HG03558 (cell line): Measurements from ENCODE around the gene INO80C.
"Not testable (repeated sequence)": the region's sequence is repeated elsewhere in the genome, so short reads cannot be mapped to it uniquely, and the experiment has no call there.

Experiments used
- ATAC-seq: cut with Tn5 transposase; IDR thresholded peaks from one replicate; pipeline ENCODE4 v1.9.1; 2021; ENCODE audit warnings: moderate number of reproducible peaks; ENCODE audit not compliant: unreplicated experiment; ENCODE audit errors: extremely low read depth

The INO80C gene

DNA sequence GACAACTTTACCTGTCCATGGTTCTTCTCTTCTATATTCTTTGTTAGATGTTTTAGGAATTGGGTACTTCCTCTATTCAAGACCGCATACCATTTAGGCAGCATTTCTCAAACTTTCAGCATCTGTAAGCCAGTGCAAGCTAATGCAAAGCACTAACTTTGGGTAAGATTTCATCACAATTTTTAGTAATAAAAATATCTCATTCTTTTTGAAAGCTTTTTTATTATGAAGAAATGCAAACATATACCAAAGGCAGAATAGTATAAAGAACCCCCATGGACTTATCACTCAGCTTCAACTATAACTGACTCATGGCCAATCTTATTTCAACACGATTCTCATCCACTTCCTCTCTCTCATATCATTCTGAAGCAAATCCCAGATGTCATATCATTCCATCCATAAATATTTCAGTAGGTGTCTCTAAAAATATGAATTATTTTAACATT lies 32.9 kb downstream of the INO80C start:
- no peak for ATAC-seq

DNA sequence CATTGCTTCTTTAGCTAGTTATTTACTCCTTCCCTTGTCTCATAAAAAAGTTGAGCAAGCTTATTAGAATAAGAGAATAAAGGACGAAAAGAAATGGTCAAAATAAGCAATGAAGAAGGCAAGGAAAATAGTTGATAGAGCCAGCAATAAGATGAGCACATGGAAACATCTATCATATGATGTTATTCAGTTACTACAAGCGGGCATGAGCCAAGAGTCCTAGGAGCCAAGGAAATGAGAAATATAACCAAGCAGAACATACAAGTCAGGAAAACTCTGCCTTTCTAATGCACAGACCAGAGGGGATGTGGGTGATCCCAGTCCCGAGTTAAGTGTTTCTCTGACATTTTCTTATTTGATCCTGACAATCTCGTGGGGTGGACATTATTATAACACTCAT lies 33.9 kb downstream of the INO80C start:
- no peak for ATAC-seq

DNA sequence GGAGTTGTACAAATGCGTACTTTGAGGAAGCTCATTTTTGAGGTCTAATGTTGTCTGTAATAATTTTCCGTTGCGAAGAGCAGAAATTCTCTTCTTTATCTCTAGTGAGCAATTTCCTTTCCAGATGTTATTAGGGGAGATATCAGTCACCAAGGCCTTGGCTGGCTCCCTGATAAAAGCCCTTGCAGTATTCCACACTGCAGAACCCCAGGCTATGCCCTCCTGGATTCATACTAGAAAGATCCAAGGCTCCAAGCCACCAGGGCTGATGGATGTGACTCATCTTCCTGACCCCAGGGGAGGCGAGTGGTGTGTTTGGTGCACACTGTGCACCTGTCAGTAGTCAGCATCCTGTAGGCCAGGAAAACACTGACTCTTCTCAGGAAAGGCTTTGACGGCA lies 34.7 kb downstream of the INO80C start:
- ATAC-seq, result no peak

- no peak for ATAC-seq
Observed at GRCh38 chr18:35460736-35461161, 37.0 kb downstream of the INO80C start.

- ATAC-seq, result no peak
Observed at GRCh38 chr18:35459997-35460396, 37.8 kb downstream of the INO80C start.

DNA sequence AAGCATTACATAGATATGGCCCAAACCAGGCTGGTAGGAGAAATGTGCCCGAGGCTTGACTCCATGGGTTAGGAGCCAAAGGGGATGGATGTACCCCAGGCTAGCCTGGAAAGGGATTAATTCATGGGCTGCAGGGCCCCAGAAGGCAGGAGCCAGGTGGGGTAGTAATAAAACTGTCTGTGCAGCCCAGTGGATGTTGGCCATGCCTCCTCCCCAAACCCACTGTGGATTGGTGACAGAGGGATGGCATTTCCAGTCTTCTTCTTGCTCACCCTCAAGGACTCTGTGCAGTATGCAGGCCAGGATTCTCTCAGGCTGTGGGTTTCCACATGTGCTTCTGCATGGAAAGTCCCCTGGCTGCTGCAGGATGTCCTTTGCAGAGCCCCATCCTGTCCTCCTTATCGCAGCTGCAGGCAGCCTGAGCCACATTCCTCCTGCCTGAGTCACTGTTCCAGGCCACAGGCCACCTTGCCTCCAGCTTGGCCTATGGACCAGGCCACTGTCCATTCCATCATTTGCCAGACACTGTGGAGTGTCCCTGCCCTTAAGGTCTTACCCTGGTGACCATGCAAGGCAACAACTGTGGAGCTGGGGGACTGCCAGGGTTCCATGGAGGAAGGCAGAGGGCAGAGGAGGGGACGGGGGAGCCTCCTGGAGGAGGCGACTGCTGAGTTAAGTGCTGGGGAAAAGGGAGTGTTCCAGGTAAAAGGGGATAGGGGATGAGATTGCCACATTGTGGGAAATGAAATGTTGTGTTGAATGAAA lies 38.9 kb downstream of the INO80C start:
- no peak for ATAC-seq

GRCh38 chr18:35458271-35458670 lies 39.5 kb downstream of the INO80C start:
- ATAC-seq, result no peak

DNA sequence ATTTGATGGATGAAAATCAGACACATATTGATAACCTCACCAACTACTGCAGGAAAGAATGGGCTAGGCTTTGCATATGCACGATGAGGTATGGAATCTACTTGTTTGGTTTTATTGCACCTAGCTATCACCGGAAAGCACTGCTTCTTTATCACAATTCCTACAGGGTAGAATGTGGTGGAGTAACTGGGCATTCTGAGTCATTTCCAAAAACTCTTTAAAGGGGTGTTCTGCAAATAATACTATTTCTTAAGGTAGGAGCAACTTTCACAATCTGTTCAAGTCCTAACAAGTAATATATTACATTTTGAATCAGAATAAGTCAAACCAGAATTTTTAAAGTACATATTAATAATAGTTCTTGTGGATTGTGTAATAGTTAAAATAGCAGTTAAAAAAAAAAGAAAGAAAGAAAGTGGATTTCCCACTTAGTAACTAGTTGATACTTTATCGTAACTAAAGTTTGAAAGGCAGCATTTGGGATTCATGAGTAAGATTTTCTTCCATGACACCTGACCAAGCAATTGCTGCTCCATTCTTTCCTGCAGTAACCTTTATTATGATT lies 40.5 kb downstream of the INO80C start:
- no peak for ATAC-seq

DNA sequence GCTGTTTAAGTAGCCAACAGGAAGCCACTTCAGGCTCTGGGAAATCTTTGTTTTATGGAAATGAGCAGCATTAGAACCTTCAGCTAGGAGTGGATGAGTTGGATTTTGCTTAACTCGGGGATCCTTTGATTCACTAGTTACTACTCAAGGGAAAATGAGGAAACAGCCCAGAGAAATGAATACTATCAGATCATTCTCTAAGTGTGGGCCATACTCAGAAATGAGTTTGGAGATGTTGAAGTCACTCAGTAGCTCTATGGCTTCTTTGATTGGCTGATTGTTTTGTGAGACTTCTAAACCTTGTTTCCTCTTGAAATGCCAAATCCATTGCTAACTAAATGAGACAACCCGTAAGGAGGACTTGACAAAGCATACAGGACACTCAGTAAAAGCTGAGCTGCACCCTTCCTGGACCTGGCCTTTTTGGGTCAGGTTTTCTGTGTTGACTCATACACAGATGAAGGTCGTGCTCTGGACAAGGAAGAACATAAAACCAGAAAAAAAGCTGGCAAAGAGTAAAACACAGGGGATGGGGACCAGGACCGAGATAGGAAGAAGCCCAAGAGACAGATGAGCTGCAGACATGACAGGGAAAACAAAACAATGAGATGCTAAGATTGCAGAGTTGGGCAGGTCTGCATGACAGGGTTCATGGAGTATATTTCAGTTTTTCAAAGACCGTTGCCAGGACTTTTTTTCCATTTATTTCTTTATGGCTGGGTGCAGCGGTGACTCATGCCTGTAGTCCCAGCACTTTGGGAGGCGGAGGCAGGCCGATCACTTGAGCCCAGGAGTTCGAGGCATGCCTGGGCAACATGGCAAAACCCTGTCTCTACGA lies 41.6 kb downstream of the INO80C start:
- no peak for ATAC-seq

GRCh38 chr18:35454803-35455202 lies 43.0 kb downstream of the INO80C start:
- no peak for ATAC-seq

DNA sequence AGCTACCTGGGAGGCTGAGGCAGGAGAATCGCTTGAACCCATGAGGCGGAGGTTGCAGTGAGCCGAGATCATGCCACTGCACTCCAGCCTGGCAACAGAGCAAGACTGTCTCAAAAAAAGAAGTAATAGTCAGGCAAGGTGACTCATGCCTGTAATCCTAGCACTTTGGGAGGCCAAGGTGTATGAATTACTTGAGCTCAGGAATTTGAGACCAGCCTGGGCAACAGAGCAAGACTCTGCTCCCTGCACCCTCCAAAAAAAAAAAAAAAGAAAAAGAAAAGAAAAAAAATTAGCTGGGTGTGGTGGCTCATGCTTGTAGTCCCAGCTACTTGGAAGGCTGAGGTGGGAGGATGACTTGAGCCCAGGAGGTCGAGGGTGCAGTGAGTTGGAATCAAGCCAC lies 44.7 kb downstream of the INO80C start:
- ATAC-seq, result not testable (repeated sequence)

GRCh38 chr18:35451916-35452315 lies 45.8 kb downstream of the INO80C start:
- no peak for ATAC-seq

GRCh38 chr18:35451032-35451431 lies 46.7 kb downstream of the INO80C start:
- no peak for ATAC-seq

- ATAC-seq, result no peak
Observed at GRCh38 chr18:35444636-35445035, 53.1 kb downstream of the INO80C start.

DNA sequence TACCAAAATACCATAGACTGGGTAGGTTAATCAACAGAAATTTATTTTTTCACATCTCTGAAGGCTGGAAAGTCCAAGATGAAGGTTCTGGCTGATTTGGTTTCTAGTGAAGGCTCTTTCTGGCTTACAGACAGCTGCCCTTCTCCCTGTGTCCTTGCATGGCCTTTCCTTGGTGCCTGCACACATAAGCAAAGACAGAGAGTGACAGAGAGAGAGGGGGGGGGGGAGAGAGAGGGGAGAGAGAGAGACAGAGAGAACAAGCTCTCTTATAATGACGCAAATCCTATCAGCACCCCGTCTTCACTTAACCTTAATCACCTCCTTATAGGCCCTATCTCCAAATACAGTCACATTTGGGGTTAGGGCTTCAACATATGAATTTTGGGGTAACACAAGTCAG lies 53.9 kb downstream of the INO80C start:
- no peak for ATAC-seq

DNA sequence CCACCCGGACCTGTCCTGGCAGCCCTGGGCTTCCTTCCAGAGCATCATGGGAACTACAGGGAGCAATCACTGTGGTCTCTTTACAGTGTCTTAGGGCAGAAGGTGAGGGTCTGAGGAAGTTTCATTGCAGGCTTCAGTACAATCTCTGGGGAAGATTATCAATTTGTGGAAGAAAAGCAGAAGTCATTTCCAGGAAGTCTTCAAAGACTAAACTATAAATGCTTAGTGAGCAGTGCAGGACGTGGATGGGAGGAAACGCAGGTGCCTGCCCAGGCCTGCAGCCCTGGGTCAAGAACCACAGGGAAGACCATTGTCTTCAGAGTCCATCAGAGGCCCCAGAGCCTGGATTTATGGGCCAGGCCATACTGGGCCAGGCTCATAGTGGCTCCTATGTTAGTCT lies 54.3 kb downstream of the INO80C start:
- no peak for ATAC-seq

DNA sequence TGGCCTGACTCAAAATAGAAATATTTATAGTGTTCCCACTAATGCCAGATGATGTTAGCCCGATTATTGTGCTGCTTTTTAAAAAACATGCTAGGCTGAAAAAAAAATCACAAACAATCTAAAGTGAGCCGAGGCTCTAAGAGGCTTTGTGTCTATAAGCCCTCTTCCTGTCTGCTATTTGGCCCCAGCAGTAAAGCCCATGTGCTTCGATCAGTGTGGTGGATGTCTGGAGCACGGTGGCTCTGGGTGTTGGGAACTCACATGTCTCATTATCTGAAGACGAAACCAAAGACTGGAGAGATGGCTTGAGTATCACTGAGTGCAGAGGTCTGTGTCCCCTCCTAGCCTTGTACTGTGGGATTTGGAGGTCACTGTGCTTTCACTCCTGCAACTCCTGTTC lies 55.1 kb downstream of the INO80C start:
- no peak for ATAC-seq

DNA sequence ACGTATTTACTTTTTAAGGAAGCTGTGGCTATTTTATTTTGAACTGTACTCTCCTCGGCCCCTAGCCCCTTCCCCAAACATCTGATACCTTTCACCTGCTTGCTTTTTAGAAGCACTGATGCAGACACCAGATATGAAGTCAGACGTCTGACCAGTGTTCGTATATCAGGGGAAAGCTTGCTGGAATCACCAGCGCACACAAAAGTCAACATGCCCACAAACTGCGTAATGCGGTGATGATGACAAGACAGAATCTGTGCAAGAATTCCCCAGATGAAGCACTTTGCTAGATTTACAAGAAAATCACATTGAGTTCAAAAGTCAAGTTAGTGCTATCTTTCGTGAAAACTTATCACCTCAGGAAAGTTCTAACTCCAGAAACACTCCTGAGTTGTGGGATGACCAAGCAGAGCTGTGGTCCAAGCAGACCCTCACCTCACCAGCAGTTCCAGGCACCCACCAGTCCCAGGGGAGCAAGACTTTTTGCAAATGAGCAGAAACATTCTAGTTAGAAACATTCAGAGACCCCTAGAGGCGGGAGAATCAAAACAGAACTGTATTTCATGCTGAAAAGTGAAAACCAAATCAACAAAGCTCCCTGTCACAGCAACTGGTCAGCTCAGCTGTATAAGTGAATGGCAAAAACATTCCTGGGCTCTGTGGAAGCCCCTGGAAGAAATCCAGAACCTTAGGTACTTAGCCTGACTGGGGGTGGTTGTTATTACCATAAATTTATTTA lies 55.7 kb downstream of the INO80C start:
- ATAC-seq, result no peak

- no peak for ATAC-seq
Observed at GRCh38 chr18:35438480-35439234, 59.1 kb downstream of the INO80C start.

DNA sequence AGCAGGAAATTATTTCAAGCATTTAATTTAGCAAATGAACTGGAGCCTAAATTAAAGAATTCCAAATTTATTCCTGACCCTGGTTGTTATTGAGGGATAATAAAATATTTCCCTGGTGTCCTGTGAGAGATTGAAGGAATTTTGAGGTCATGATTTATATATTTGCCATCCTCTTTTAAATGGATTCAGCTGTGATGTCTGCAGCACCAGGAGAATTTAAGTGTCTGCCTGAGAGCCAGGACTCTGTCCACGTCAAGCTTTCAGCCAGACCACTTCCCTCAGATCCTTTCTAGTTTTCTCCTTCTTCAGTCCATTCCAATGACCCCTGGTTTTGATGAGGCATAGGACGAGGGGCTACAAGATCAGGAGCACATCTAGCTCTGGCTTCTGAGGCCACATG lies 59.9 kb downstream of the INO80C start:
- ATAC-seq, result no peak
